ENCODE results near the gene ABCD1. TPM values are rescaled to one million over a fixed set of nuclear protein-coding genes. Genes with fewer than 3 reads are reported as not detected.

The ABCD1 gene
- total and polyA plus RNA-seq, 9 of the 15 experiments (the other 6 are each of a cell fraction or from before 2014, with no cell fraction given) = 0.07 to 6.9 (median 2.2) TPM

DNA sequence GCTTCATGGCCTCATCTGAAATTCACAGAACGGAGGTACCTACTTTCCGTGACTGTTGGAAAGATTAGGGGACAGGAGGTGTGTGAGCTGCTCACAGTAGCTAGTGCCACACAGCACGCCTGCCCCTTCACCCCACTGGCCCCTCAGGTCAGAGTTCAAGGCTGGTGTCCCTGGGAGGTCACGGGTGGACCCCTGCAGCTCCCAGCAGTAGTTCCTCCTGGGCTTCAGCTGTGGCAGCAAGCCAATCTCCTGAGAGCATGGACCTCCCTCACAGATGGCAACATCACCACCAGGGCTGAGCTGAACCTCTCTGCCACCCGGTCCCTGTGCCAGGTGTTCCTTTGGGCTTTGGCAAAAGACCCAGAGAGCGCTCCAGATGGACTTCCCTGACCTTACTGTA lies 67.7 kb downstream of the ABCD1 start (continued):
- TF ChIP-seq ZNF134 (CRISPR knock-in tag; conservative IDR thresholded peaks at IDR 0.05) = no peak
- no peak for TF ChIP-seq HDAC1 (IDR thresholded peaks at IDR 0.05)
- no peak for TF ChIP-seq MEF2A (IDR thresholded peaks at IDR 0.05; ENCODE audit: control insufficient read depth, low read depth, low read length)
- no peak for TF ChIP-seq MCM3 (IDR thresholded peaks at IDR 0.05)
- TF ChIP-seq CHAMP1 (IDR thresholded peaks at IDR 0.05) = no peak

- Histone ChIP-seq H3K4me2 (ENCODE audit: insufficient read depth, low read length) (peak overlapping the region; percentile 90), H3K9me1 (ENCODE audit: control insufficient read depth, insufficient read depth, low read length) (peaks cover 3% of the 10 kb centered on the region), H3K79me2 (ENCODE audit: control insufficient read depth, insufficient read depth, low read length) (peaks cover 61% of the 10 kb centered on the region), H3K9ac (ENCODE audit: insufficient read depth in 1 of 2, low read depth in 2 of 2, low read length in 2 of 2) (peak overlapping the region; percentile 93 to 100), H3K27ac (ENCODE audit: extremely low read depth, low read depth, low read length) (peak overlapping the region; percentile 96), H3K27me3 (ENCODE audit: control insufficient read depth in 2 of 2, insufficient read depth in 2 of 2, low read length in 2 of 2) (no peaks in the 10 kb centered on the region), H4K20me1 (replicated peaks; ENCODE audit: control insufficient read depth, insufficient read depth, low read length) (no peaks in the 10 kb centered on the region; the same call in 1 of the 2 replicates), H3K36me3 (ENCODE audit: control insufficient read depth, insufficient read depth, low read length) (peaks cover 66% of the 10 kb centered on the region; the same call in 2 of the 3 replicates), H2AFZ (ENCODE audit: low read depth, low read length) (peak overlapping the region; percentile 98; the same call in 1 of the 2 replicates), H3K4me1 (replicated peaks in 1 of 2; ENCODE audit: control insufficient read depth in 2 of 2, insufficient read depth in 2 of 2, low read length in 2 of 2) (peaks cover 33 to 68% of the 10 kb centered on the region in 2 experiments), H3K4me3 (peak overlapping the region; percentile 78), H3K9me3 (replicated peaks; ENCODE audit: control insufficient read depth, insufficient read depth, low read depth, low read length) (no peaks in the 10 kb centered on the region)
- ATAC-seq (peak; percentile 31), DNase-seq (ENCODE audit: extremely low read depth in 1 of 4, low spot score in 3 of 4) (peak in 3 of 4 experiments; percentile 24 to 65 (median 28)), FAIRE-seq (no peak)
- POLR2A ChIA-PET = interaction anchor here (0.5 to 1.5 kb wide), 4 partner anchors 9 to 85 kb away, joined by 3 read pairs; no protein-coding TSS in a partner anchor
- in situ Hi-C loops (cut with MboI) (no loop called here), intact Hi-C loops (cut with micrococcal nuclease) (no loop called here)
- BruUV-seq (replicated peaks) = no TSS peak
- WGBS (ENCODE audit: insufficient coverage, low coverage, missing lambda C conversion rate) = 0% methylated on average over 4 of the region's 7 CpGs
- CTCF ChIA-PET (ENCODE audit: low intra/inter-chr PET ratio) = no interaction called here
- TF ChIP-seq SAP30 (IDR thresholded peaks at IDR 0.05; ENCODE audit: borderline replicate concordance, insufficient read depth, low read depth, low read length, poor library complexity, severe bottlenecking) = no peak
- peak; percentile 67 for TF ChIP-seq NR2C1 (IDR thresholded peaks at IDR 0.05)
- TF ChIP-seq NR2C1 (tag; IDR thresholded peaks at IDR 0.05) = peak; percentile 75
- no peak for TF ChIP-seq NR2C2 (CRISPR knock-in tag; IDR thresholded peaks at IDR 0.05)
- peak; percentile 80 for TF ChIP-seq NR2C2 (tag; IDR thresholded peaks at IDR 0.05)
- TF ChIP-seq, protein P1, sequence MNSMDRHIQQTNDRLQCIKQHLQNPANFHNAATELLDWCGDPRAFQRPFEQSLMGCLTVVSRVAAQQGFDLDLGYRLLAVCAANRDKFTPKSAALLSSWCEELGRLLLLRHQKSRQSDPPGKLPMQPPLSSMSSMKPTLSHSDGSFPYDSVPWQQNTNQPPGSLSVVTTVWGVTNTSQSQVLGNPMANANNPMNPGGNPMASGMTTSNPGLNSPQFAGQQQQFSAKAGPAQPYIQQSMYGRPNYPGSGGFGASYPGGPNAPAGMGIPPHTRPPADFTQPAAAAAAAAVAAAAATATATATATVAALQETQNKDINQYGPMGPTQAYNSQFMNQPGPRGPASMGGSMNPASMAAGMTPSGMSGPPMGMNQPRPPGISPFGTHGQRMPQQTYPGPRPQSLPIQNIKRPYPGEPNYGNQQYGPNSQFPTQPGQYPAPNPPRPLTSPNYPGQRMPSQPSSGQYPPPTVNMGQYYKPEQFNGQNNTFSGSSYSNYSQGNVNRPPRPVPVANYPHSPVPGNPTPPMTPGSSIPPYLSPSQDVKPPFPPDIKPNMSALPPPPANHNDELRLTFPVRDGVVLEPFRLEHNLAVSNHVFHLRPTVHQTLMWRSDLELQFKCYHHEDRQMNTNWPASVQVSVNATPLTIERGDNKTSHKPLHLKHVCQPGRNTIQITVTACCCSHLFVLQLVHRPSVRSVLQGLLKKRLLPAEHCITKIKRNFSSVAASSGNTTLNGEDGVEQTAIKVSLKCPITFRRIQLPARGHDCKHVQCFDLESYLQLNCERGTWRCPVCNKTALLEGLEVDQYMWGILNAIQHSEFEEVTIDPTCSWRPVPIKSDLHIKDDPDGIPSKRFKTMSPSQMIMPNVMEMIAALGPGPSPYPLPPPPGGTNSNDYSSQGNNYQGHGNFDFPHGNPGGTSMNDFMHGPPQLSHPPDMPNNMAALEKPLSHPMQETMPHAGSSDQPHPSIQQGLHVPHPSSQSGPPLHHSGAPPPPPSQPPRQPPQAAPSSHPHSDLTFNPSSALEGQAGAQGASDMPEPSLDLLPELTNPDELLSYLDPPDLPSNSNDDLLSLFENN (IDR thresholded peaks at IDR 0.05; ENCODE audit: low read depth in 2 of 2, low read length in 2 of 2) = no peak
- TF ChIP-seq ESRRA (IDR thresholded peaks at IDR 0.05; ENCODE audit: borderline replicate concordance, low read depth) = peak; percentile 56; the same call in 1 of the 2 replicates
- no peak for TF ChIP-seq ZNF253 (CRISPR knock-in tag; conservative IDR thresholded peaks at IDR 0.05)
- TF ChIP-seq TCF7L2 (IDR thresholded peaks at IDR 0.05; ENCODE audit: low read depth, low read length) = no peak
- TF ChIP-seq ZNF830 (CRISPR knock-in tag; IDR thresholded peaks at IDR 0.05) = no peak
- no peak for TF ChIP-seq CEBPG (CRISPR knock-in tag; IDR thresholded peaks at IDR 0.05)
- TF ChIP-seq CEBPG (tag; conservative IDR thresholded peaks at IDR 0.05 in 1 of 2, IDR thresholded peaks at IDR 0.05 in 1 of 2) = no peak
Observed at GRCh38 chrX:153793291-153793690, 68.6 kb downstream of the ABCD1 start.
